Pancreas (tissue), 10 donors: ENCODE measurements around the gene ARHGEF16. TPM values are rescaled to one million over a fixed set of nuclear protein-coding genes. Genes with fewer than 3 reads are reported as not detected.

Source experiments
- ATAC-seq, 4 donors: fragments of 200-7000 bp; cut with Tn5 transposase; one replicate each; pipeline versions ENCODE4 v1.8.0 to v1.9.1; 2020; ENCODE audit warnings: mild to moderate bottlenecking in 4 of 4, moderate library complexity in 4 of 4
- DNase-seq, 6 donors: peaks; one replicate each; pipeline ENCODE4 v3.0.0-alpha.2; 2020
- FAIRE-seq: peaks from 2 replicates; lab custom pipeline; 2012; peaks lifted over from hg19 to GRCh38; lab: Jason Lieb, UNC
- H3K27ac ChIP-seq, 4 donors: fragments of 200-600 bp; sonication (generic); 1 replicate in 3 of 4; 2 replicates in 1 of 4; pipeline versions ENCODE4 v1.5.0 to v1.8.0; 2020
- H3K27me3 ChIP-seq, 4 donors: fragments of 200-600 bp; one replicate each; pipeline ENCODE4 v1.8.0; 2021
- H3K36me3 ChIP-seq, 3 donors: fragments of 200-600 bp; sonication (generic) in 1 of 3; one replicate each; pipeline versions ENCODE4 v1.5.0 to v1.8.0; 2020 to 2021
- H3K4me1 ChIP-seq, 3 donors: fragments of 200-600 bp; one replicate each; pipeline ENCODE4 v1.8.0; 2021
- H3K4me3 ChIP-seq, 4 donors: fragments of 200-600 bp; sonication (generic) in 2 of 4; one replicate each; pipeline versions ENCODE4 v1.5.0 to v1.8.0; 2020 to 2021
- H3K9me3 ChIP-seq, 4 donors: fragments of 200-600 bp; one replicate each; pipeline ENCODE4 v1.8.0; 2021
- CTCF ChIP-seq, 4 donors: fragments of 200-600 bp; sonication (generic) in 3 of 4; IDR thresholded peaks; one replicate each; pipeline versions ENCODE4 v1.5.0 to v1.8.0; 2021; ENCODE audit warnings: antibody characterized with exemption in 4 of 4
- WGBS, 2 donors: extraction: QIAGEN DNeasy Blood & Tissue Kit; methylation state at CpG; one replicate each; pipeline ENCODE4 v1.1.7; 2013; 5-methylcytosine and 5-hydroxymethylcytosine counted together
- intact Hi-C, 3 donors: fragments of 100-400 bp; cut with DNase I; formaldehyde crosslinking; loops; one replicate each; pipeline versions ENCODE4 v1.11.1 to v1.14.2; 2022
- polyA plus RNA-seq, 2 donors: library from polyadenylated mRNA; stranded (reverse); fragments of 200-250 nt; gene quantifications; one replicate each; pipeline ENCODE4 v1.2.3, GENCODE V29; 2013
- total RNA-seq, 6 donors: library from RNA; stranded (reverse); fragmentation: NEBNext Ultra II Directional in 4 of 6; extraction: Animal tissue kit (Norgen Biotek cat#: 25700) in 4 of 6; gene quantifications; one replicate each; pipeline versions ENCODE4 v1.2.1 to v1.2.4, GENCODE V29; 2021 to 2023
- donor health status: healthy with polysubstance abuse.
- donor health status: DM: no; HTN: no; CAD: no; lungs with moderate emphysema.
- donor health status: DM: no; HTN: no; CAD: no.
- donor health status: control.
- donor health status: control.
- donor health status: Bipolar disorder and iron deficiency.
- donor health status: DM: yes; HTN: yes; CAD: no.
- donor health status: DM: no; HTN: no; CAD: no.
- donor health status: DM: no; HTN: no; CAD: no.
- donor health status: DM: yes; HTN: yes; CAD: no.

The ARHGEF16 gene
- total and polyA plus RNA-seq, 8 donors, result 8.2 to 26.4 (median 9.8) TPM

GRCh38 chr1:3452866-3453175 lies 1.6 kb upstream of the ARHGEF16 start:
- 35 to 43% methylated on average over 5 of the region's 5 CpGs for WGBS, 2 donors
- ATAC-seq (no peak), DNase-seq (no peak), FAIRE-seq (no peak)
- Histone ChIP-seq H3K4me1 (peaks cover 6 to 11% (median 8%) of the 10 kb centered on the region in 3 donors), H3K4me3 (no peak overlapping the region), H3K36me3 (no peaks in the 10 kb centered on the region), H3K9me3 (no peaks in the 10 kb centered on the region), H3K27ac (no peak overlapping the region), H3K27me3 (no peaks in the 10 kb centered on the region)
- no peak for TF ChIP-seq CTCF (IDR thresholded peaks at IDR 0.05)
- intact Hi-C loops, result loop anchor here in 1 of 3 donors (2.0 to 10.0 kb wide), 2 partner anchors 30 to 172 kb away; partner anchors contain the start of gene TPRG1L

GRCh38 chr1:3453203-3453761 lies 1.2 kb upstream of the ARHGEF16 start:
- Histone ChIP-seq H3K9me3 (no peaks in the 10 kb centered on the region), H3K36me3 (no peaks in the 10 kb centered on the region), H3K27me3 (no peaks in the 10 kb centered on the region), H3K4me1 (peaks cover 6 to 11% (median 8%) of the 10 kb centered on the region in 3 donors), H3K4me3 (peak overlapping the region in 1 of 4 donors; percentile 73), H3K27ac (peak overlapping the region in 2 of 4 donors; percentile 61 to 67)
- intact Hi-C loops, result loop anchor here in 1 of 3 donors (2.0 to 10.0 kb wide), 2 partner anchors 30 to 172 kb away; partner anchors contain the start of gene TPRG1L
- DNase-seq (peak; percentile 64 to 96 (median 88)), FAIRE-seq (no peak), ATAC-seq (peak; percentile 76 to 93 (median 86))
- peak; percentile 88 to 98 (median 96) for TF ChIP-seq CTCF (IDR thresholded peaks at IDR 0.05)
- WGBS, 2 donors, result 20 to 23% methylated on average over 18 of the region's 18 CpGs

GRCh38 chr1:3454811-3455618 lies 550 bp downstream of the ARHGEF16 start:
- peaks cover 9 to 19% (median 17%) of the 10 kb centered on the region in 3 donors for H3K4me1 ChIP-seq
- TF ChIP-seq CTCF (IDR thresholded peaks at IDR 0.05), result no peak
- peak; percentile 9 to 37 (median 22) for ATAC-seq
- H3K27me3 ChIP-seq, result no peaks in the 10 kb centered on the region
- H3K4me3 ChIP-seq, result peak overlapping the region; percentile 63 to 73 (median 71)
- peak; percentile 49 to 79 (median 64) for DNase-seq
- FAIRE-seq, result no peak
- no peaks in the 10 kb centered on the region for H3K9me3 ChIP-seq
- H3K27ac ChIP-seq, result peak overlapping the region; percentile 45 to 68 (median 59)
- no peaks in the 10 kb centered on the region for H3K36me3 ChIP-seq
- 8 to 16% methylated on average over 29 to 45 of the region's 46 CpGs for WGBS, 2 donors
- intact Hi-C loops, result loop anchor here in 1 of 3 donors (10.0 kb wide), 1 partner anchor 170 kb away; the partner anchor contains the start of gene TPRG1L

- H3K27me3 ChIP-seq, result no peaks in the 10 kb centered on the region
- no peaks in the 10 kb centered on the region for H3K36me3 ChIP-seq
- peak overlapping the region in 1 of 4 donors; percentile 68 for H3K27ac ChIP-seq
- 90 to 95% methylated on average over 18 of the region's 18 CpGs for WGBS, 2 donors
- H3K4me3 ChIP-seq, result no peak overlapping the region
- TF ChIP-seq CTCF (IDR thresholded peaks at IDR 0.05), result no peak
- ATAC-seq, result no peak
- H3K4me1 ChIP-seq, result peaks cover 13 to 27% (median 25%) of the 10 kb centered on the region in 3 donors
- H3K9me3 ChIP-seq, result no peaks in the 10 kb centered on the region
- no peak for FAIRE-seq
- DNase-seq, result peak in 2 of 6 donors; percentile 37 to 57
- intact Hi-C loops, result loop anchor here in 1 of 3 donors (10.0 kb wide), 1 partner anchor 169 kb away; the partner anchor contains the start of gene TPRG1L
Measured at GRCh38 chr1:3455670-3456448, 1.4 kb downstream of the ARHGEF16 start.
